Measurements from ENCODE around the gene VIPR2. TPM values are rescaled to one million over a fixed set of nuclear protein-coding genes. Genes with fewer than 3 reads are reported as not detected.

The VIPR2 gene
- total RNA-seq, 1 donor from 2014 or later: 0.07 TPM

GRCh38 chr7:159017210-159017609, 127.5 kb downstream of the VIPR2 start:
- H3K9me3 Mint-ChIP-seq (ENCODE audit: low read depth): no peaks in the 10 kb centered on the region
- no peaks in the 10 kb centered on the region for H3K36me3 Mint-ChIP-seq (ENCODE audit: low read depth)
- DNase-seq (ENCODE audit: low spot score): no peak
- H3K4me3 Mint-ChIP-seq (ENCODE audit: unreplicated experiment): no peak overlapping the region
- peaks cover 40% of the 10 kb centered on the region for H3K4me1 Mint-ChIP-seq (ENCODE audit: low read depth)
- peaks cover 5% of the 10 kb centered on the region for H3K27me3 Mint-ChIP-seq (ENCODE audit: low read depth)
- no peak overlapping the region for H3K27ac Mint-ChIP-seq (ENCODE audit: unreplicated experiment)
- no peak for TF ChIP-seq CTCF (IDR thresholded peaks at IDR 0.05)

- no peaks in the 10 kb centered on the region for H3K36me3 Mint-ChIP-seq (ENCODE audit: low read depth)
- no peak for DNase-seq (ENCODE audit: low spot score)
- H3K4me1 Mint-ChIP-seq (ENCODE audit: low read depth): peaks cover 43% of the 10 kb centered on the region
- no peaks in the 10 kb centered on the region for H3K9me3 Mint-ChIP-seq (ENCODE audit: low read depth)
- H3K27me3 Mint-ChIP-seq (ENCODE audit: low read depth): peaks cover 5% of the 10 kb centered on the region
- no peak for TF ChIP-seq CTCF (IDR thresholded peaks at IDR 0.05)
- H3K27ac Mint-ChIP-seq (ENCODE audit: unreplicated experiment): no peak overlapping the region
- no peak overlapping the region for H3K4me3 Mint-ChIP-seq (ENCODE audit: unreplicated experiment)
Measured at GRCh38 chr7:159016591-159016990, 128.1 kb downstream of the VIPR2 start.

GRCh38 chr7:159015454-159016410, 128.9 kb downstream of the VIPR2 start:
- TF ChIP-seq CTCF (IDR thresholded peaks at IDR 0.05): no peak
- Mint-ChIP-seq H3K36me3 (ENCODE audit: low read depth) (no peaks in the 10 kb centered on the region), H3K4me1 (ENCODE audit: low read depth) (peaks cover 52% of the 10 kb centered on the region), H3K27me3 (ENCODE audit: low read depth) (peaks cover 5% of the 10 kb centered on the region), H3K4me3 (ENCODE audit: unreplicated experiment) (no peak overlapping the region), H3K27ac (ENCODE audit: unreplicated experiment) (no peak overlapping the region), H3K9me3 (ENCODE audit: low read depth) (no peaks in the 10 kb centered on the region)
- no peak for DNase-seq (ENCODE audit: low spot score)

DNA sequence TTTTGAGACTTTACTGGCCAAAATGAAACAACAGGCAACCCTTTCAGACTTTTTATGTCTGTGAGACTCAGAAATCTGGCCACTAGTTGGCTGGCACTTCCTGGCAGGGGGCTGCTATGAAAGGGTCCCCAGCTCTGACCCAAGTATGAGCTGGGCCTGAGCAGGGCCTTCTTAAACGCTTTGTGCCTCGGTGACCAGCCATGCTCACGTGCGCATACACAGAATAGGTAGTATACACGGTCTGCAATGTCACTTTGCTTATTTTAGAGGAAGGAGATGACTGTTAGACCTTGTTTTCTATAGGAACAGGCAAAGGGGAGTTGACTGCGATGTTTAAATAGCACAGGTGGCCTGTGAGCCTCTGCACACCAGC, 129.6 kb downstream of the VIPR2 start:
- no peaks in the 10 kb centered on the region for H3K9me3 Mint-ChIP-seq (ENCODE audit: low read depth)
- H3K36me3 Mint-ChIP-seq (ENCODE audit: low read depth): no peaks in the 10 kb centered on the region
- peaks cover 59% of the 10 kb centered on the region for H3K4me1 Mint-ChIP-seq (ENCODE audit: low read depth)
- H3K27ac Mint-ChIP-seq (ENCODE audit: unreplicated experiment): no peak overlapping the region
- peaks cover 5% of the 10 kb centered on the region for H3K27me3 Mint-ChIP-seq (ENCODE audit: low read depth)
- no peak for DNase-seq (ENCODE audit: low spot score)
- H3K4me3 Mint-ChIP-seq (ENCODE audit: unreplicated experiment): no peak overlapping the region
- TF ChIP-seq CTCF (IDR thresholded peaks at IDR 0.05): no peak

DNA sequence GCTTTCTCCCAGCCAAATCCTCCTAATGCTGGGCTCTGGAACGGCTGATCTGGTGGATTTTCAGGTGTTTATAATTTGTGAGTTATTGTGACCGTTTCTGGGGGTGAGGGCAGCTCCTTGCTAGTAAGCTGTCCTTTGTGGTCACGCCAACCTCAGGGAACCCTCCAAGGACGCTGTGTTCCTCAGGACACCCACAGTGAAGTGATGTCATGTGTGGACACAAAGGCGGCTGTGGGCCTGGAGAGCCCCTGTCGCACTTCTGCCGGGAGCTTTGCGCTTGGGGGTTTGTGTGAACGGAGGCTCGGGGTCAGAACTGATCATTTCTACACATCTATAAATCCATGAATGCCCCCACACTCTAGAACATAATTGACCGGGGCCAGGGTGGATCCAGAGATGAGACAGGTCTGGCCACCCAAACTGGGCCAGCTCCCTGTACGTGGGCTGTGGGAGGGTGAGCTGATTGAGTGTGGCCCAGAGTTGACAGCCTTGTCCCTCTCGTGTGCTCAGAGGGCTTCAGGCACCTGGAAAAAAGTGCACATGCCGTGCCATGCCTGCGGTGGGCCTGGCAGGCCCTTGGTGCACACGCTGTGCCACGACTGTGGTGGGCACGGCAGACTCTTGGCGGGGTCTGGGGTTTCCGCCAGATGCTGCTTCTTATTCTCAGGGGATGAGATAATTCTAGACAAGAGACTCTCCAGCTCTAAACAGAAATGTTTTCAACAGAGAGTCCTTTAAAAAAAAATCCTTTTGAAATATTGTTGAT, 130.2 kb downstream of the VIPR2 start:
- H3K4me3 Mint-ChIP-seq (ENCODE audit: unreplicated experiment): no peak overlapping the region
- no peak for TF ChIP-seq CTCF (IDR thresholded peaks at IDR 0.05)
- peak overlapping the region; percentile 22 for H3K27ac Mint-ChIP-seq (ENCODE audit: unreplicated experiment)
- no peak for DNase-seq (ENCODE audit: low spot score)
- peaks cover 5% of the 10 kb centered on the region for H3K27me3 Mint-ChIP-seq (ENCODE audit: low read depth)
- H3K4me1 Mint-ChIP-seq (ENCODE audit: low read depth): peaks cover 59% of the 10 kb centered on the region
- no peaks in the 10 kb centered on the region for H3K9me3 Mint-ChIP-seq (ENCODE audit: low read depth)
- no peaks in the 10 kb centered on the region for H3K36me3 Mint-ChIP-seq (ENCODE audit: low read depth)

All from chondrocyte (in vitro differentiated cells).